ENCODE results near the gene TSG101. TPM values are rescaled to one million over a fixed set of nuclear protein-coding genes. Genes with fewer than 3 reads are reported as not detected.

Gene TSG101
- total and polyA plus RNA-seq, 4 donors = 29.7 to 53.1 (median 37.8) TPM

- Histone ChIP-seq H3K4me1 (ENCODE audit: control insufficient read depth in 4 of 4, insufficient read depth in 4 of 4, low read length in 3 of 4) (no peaks in the 10 kb centered on the region), H3K9me3 (ENCODE audit: control insufficient read depth in 4 of 4, low read length in 3 of 4) (no peaks in the 10 kb centered on the region), H3K27ac (ENCODE audit: low read depth in 1 of 2, low read length in 2 of 2) (no peak overlapping the region), H3K36me3 (ENCODE audit: control insufficient read depth in 4 of 4, insufficient read depth in 3 of 4, low read depth in 1 of 4, low read length in 3 of 4) (no peaks in the 10 kb centered on the region), H3K27me3 (ENCODE audit: control insufficient read depth in 4 of 4, insufficient read depth in 4 of 4, low read length in 3 of 4) (no peaks in the 10 kb centered on the region), H3K4me3 (ENCODE audit: low read depth in 1 of 3, low read length in 3 of 3) (no peak overlapping the region), H3K9ac (ENCODE audit: low read depth in 1 of 2, low read length in 2 of 2) (no peak overlapping the region)
- DNase-seq (ENCODE audit: low spot score) = no peak
- TF ChIP-seq JUND (IDR thresholded peaks at IDR 0.05) = no peak
- no peak for TF ChIP-seq ZBTB33 (IDR thresholded peaks at IDR 0.05)
- WGBS = 84% methylated on average over 2 of the region's 2 CpGs
Observed at GRCh38 chr11:18438691-18439090, 88.1 kb downstream of the TSG101 start.

Other genes starting within 250 kb of the TSG101 start
- 100 to 1,000 TPM in 1 of 2 donors, 10 to 100 TPM in 1; 15.7 to 134 TPM for gene HPS5, start 204.8 kb downstream of the TSG101 start, total RNA-seq
- gene HPS5, start 204.8 kb downstream of the TSG101 start, polyA plus RNA-seq = 10 to 100 TPM; 21.9 to 26.5 TPM
- gene GTF2H1, start 204.4 kb downstream of the TSG101 start, total RNA-seq = 10 to 100 TPM; 25.4 to 37.7 TPM
- gene GTF2H1, start 204.4 kb downstream of the TSG101 start, polyA plus RNA-seq = 10 to 100 TPM; 11.9 to 12.0 TPM
- gene LDHA, start 132.4 kb downstream of the TSG101 start, total RNA-seq = 100 to 1,000 TPM; 215 to 799 TPM
- 100 to 1,000 TPM; 491 to 911 TPM for gene LDHA, start 132.4 kb downstream of the TSG101 start, polyA plus RNA-seq
- under 1 TPM in 1 of 2 donors, not detected in 1; 0.14 TPM for gene LDHC, start 114.6 kb downstream of the TSG101 start, total RNA-seq
- 1 to 10 TPM; 1.1 to 2.6 TPM for gene LDHC, start 114.6 kb downstream of the TSG101 start, polyA plus RNA-seq
- gene LDHAL6A, start 71.1 kb downstream of the TSG101 start, total RNA-seq = not detected
- gene LDHAL6A, start 71.1 kb downstream of the TSG101 start, polyA plus RNA-seq = under 1 TPM in 1 of 2 donors, not detected in 1; 0.28 TPM
- 10 to 100 TPM in 1 of 2 donors, 1 to 10 TPM in 1; 7.7 to 15.5 TPM for gene UEVLD, start 61.8 kb upstream of the TSG101 start, total RNA-seq
- 1 to 10 TPM; 5.7 TPM for gene UEVLD, start 61.8 kb upstream of the TSG101 start, polyA plus RNA-seq
- under 1 TPM in 1 of 2 donors, not detected in 1; 0.08 TPM for gene MISFA, start 72.8 kb upstream of the TSG101 start, total RNA-seq
- gene MISFA, start 72.8 kb upstream of the TSG101 start, polyA plus RNA-seq = under 1 TPM; 0.05 to 0.82 TPM
- gene SPTY2D1, start 107.4 kb upstream of the TSG101 start, total RNA-seq = 10 to 100 TPM in 1 of 2 donors, 1 to 10 TPM in 1; 9.9 to 11.8 TPM
- gene SPTY2D1, start 107.4 kb upstream of the TSG101 start, polyA plus RNA-seq = 1 to 10 TPM; 3.0 to 4.7 TPM
- gene TMEM86A, start 171.8 kb upstream of the TSG101 start, total RNA-seq = 1 to 10 TPM; 2.0 to 2.7 TPM
- 1 to 10 TPM; 1.8 to 2.1 TPM for gene TMEM86A, start 171.8 kb upstream of the TSG101 start, polyA plus RNA-seq
- gene IGSF22, start 199.2 kb upstream of the TSG101 start, total RNA-seq = not detected
- under 1 TPM; 0.12 to 0.26 TPM for gene IGSF22, start 199.2 kb upstream of the TSG101 start, polyA plus RNA-seq

Measured in liver (tissue), 9 donors.